ENCODE results near the gene ZNHIT1. TPM values are rescaled to one million over a fixed set of nuclear protein-coding genes. Genes with fewer than 3 reads are reported as not detected.

Gene ZNHIT1
- total RNA-seq, 1 experiment from 2014 or later: 121 TPM

- DNase-seq (ENCODE audit: low read depth): no peak
These were observed 516 bp downstream of the ZNHIT1 start for GRCh38 chr7:101218236-101219125.

- DNase-seq (ENCODE audit: low read depth): no peak
These were observed 2.3 kb downstream of the ZNHIT1 start for GRCh38 chr7:101220295-101220694.

- DNase-seq (ENCODE audit: low read depth): no peak
These were observed 4.4 kb downstream of the ZNHIT1 start for GRCh38 chr7:101222275-101222830.

- no peak for DNase-seq (ENCODE audit: low read depth)
These were observed 5.6 kb downstream of the ZNHIT1 start for GRCh38 chr7:101223528-101223927.

GRCh38 chr7:101225650-101226049, 7.7 kb downstream of the ZNHIT1 start:
- no peak for DNase-seq (ENCODE audit: low read depth)

GRCh38 chr7:101226721-101227120, 8.8 kb downstream of the ZNHIT1 start:
- DNase-seq (ENCODE audit: low read depth): no peak

- DNase-seq (ENCODE audit: low read depth): no peak
These were observed 13.7 kb downstream of the ZNHIT1 start for GRCh38 chr7:101231644-101232043.

GRCh38 chr7:101232141-101232850, 14.3 kb downstream of the ZNHIT1 start:
- no peak for DNase-seq (ENCODE audit: low read depth)

- no peak for DNase-seq (ENCODE audit: low read depth)
These were observed 16.1 kb downstream of the ZNHIT1 start for GRCh38 chr7:101233907-101234547.

GRCh38 chr7:101234636-101235035, 16.7 kb downstream of the ZNHIT1 start:
- DNase-seq (ENCODE audit: low read depth): no peak

- DNase-seq (ENCODE audit: low read depth): no peak
These were observed 17.1 kb downstream of the ZNHIT1 start for GRCh38 chr7:101235050-101235449.

- DNase-seq (ENCODE audit: low read depth): no peak
These were observed 17.6 kb downstream of the ZNHIT1 start for GRCh38 chr7:101235522-101235921.

GRCh38 chr7:101236292-101236835, 18.4 kb downstream of the ZNHIT1 start:
- no peak for DNase-seq (ENCODE audit: low read depth)

- DNase-seq (ENCODE audit: low read depth): no peak
These were observed 19.5 kb downstream of the ZNHIT1 start, which contains the start of gene CLDN15 for GRCh38 chr7:101237206-101238067. Gene CLDN15 (minus strand): TSS chr7:101237802. CDS start chr7:101237581, 221 bp downstream.

GRCh38 chr7:101238226-101239182, 20.5 kb downstream of the ZNHIT1 start:
- DNase-seq (ENCODE audit: low read depth): no peak

- DNase-seq (ENCODE audit: low read depth): no peak
These were observed 21.4 kb downstream of the ZNHIT1 start for GRCh38 chr7:101239191-101239950.

- DNase-seq (ENCODE audit: low read depth): no peak
These were observed 21.9 kb downstream of the ZNHIT1 start for GRCh38 chr7:101239951-101240220.

GRCh38 chr7:101240226-101241014, 22.5 kb downstream of the ZNHIT1 start:
- DNase-seq (ENCODE audit: low read depth): no peak

Measured in RPMI7951 (cell line).